Lower leg skin (tissue), 3 donors: ENCODE data around the gene DTX1.

Source experiments
- CTCF ChIP-seq, 3 donors: fragments of 450-650 bp; IDR thresholded peaks; one replicate each; pipeline ENCODE4 v1.5.1; 2016; ENCODE audit warnings: antibody characterized with exemption in 3 of 3, mild to moderate bottlenecking in 3 of 3, moderate library complexity in 2 of 3
- POLR2A ChIP-seq, 2 donors: fragments of 450-650 bp; IDR thresholded peaks; one replicate each; pipeline ENCODE4 v1.6.1; 2016 to 2017; ENCODE audit warnings: antibody characterized with exemption in 2 of 2, mild to moderate bottlenecking in 1 of 2, moderate library complexity in 1 of 2

- TF ChIP-seq CTCF (IDR thresholded peaks at IDR 0.05), result no peak
- TF ChIP-seq POLR2A (IDR thresholded peaks at IDR 0.05), result no peak
Measured at GRCh38 chr12:113082486-113083148, 26.1 kb downstream of the DTX1 start.
